PFSK-1 (cell line): ENCODE measurements around the gene RET.

Experiments
- FOXP2 ChIP-seq: optimal IDR thresholded peaks from 2 replicates; pipeline ENCODE3; 2011; ENCODE audit warnings: borderline replicate concordance, control low read depth, inconsistent platforms; ENCODE audit not compliant: insufficient read depth; ENCODE audit errors: extremely low read length, extremely low read depth
- POLR2AphosphoS5 ChIP-seq: IDR thresholded peaks from 2 replicates; pipeline ENCODE4 v1.6.1; 2012; ENCODE audit warnings: low read depth, mild to moderate bottlenecking, control low read depth, low read length, moderate library complexity
- REST ChIP-seq, 2 experiments: IDR thresholded peaks; 2 replicates each; pipeline versions ENCODE4 v1.6.1 to v1.8.0; 2011 to 2012; ENCODE audit warnings: low read depth in 2 of 2, low read length in 2 of 2, control low read depth in 1 of 2, inconsistent platforms in 1 of 2, mild to moderate bottlenecking in 1 of 2, moderate library complexity in 1 of 2; ENCODE audit not compliant: insufficient read depth in 1 of 2
- SIN3A ChIP-seq: IDR thresholded peaks from 2 replicates; pipeline ENCODE4 v1.6.1; 2012; ENCODE audit warnings: mild to moderate bottlenecking, low read length, moderate library complexity, borderline replicate concordance; ENCODE audit not compliant: insufficient read depth
- TAF1 ChIP-seq: IDR thresholded peaks from 2 replicates; pipeline ENCODE4 v1.6.1; 2012; ENCODE audit warnings: low read length, control low read depth, borderline replicate concordance; ENCODE audit not compliant: insufficient read depth

- TF ChIP-seq REST (IDR thresholded peaks at IDR 0.05; ENCODE audit: insufficient read depth in 1 of 2, low read depth in 2 of 2, low read length in 2 of 2) = no peak
- no peak for TF ChIP-seq TAF1
- TF ChIP-seq POLR2AphosphoS5 = no peak
- TF ChIP-seq FOXP2 = no peak
- TF ChIP-seq SIN3A = no peak
These were observed 25.4 kb downstream of the RET start for GRCh38 chr10:43102063-43102828.
